ENCODE results near the gene OR4K2. TPM values are rescaled to one million over a fixed set of nuclear protein-coding genes. Genes with fewer than 3 reads are reported as not detected.

The OR4K2 gene
- total RNA-seq, 1 donor from 2014 or later = not detected

GRCh38 chr14:19930617-19931016 is 55.7 kb downstream of the OR4K2 start, which contains the start of gene OR4K1:
Gene OR4K1, plus strand, starts transcription at chr14:19930917. Its CDS starts 4,750 bp downstream, at chr14:19935667.
- TF ChIP-seq CTCF (IDR thresholded peaks at IDR 0.05; ENCODE audit: insufficient read depth, low read length, poor library complexity, severe bottlenecking) = no peak
- Histone ChIP-seq H3K27me3 (ENCODE audit: control insufficient read depth, insufficient read depth, low read length) (no peaks in the 10 kb centered on the region), H3K4me3 (ENCODE audit: low read depth, low read length) (no peak within 1 kb of the TSS), H3K36me3 (ENCODE audit: control insufficient read depth, insufficient read depth, low read length) (no peaks in the 10 kb centered on the region)
- DNase-seq (ENCODE audit: low read depth) = no peak

Other genes starting within 250 kb of the OR4K2 start
- not detected in 2 replicates for gene OR11H2, start 161.3 kb upstream of the OR4K2 start, total RNA-seq
- gene OR4Q3, start 131.6 kb upstream of the OR4K2 start, total RNA-seq = not detected in 2 replicates
- gene OR4M1, start 101.6 kb upstream of the OR4K2 start, total RNA-seq = not detected in 2 replicates
- not detected in 2 replicates for gene OR4N2, start 71.4 kb upstream of the OR4K2 start, total RNA-seq
- gene OR4K5, start 45.5 kb downstream of the OR4K2 start, total RNA-seq = not detected in 2 replicates
- not detected in 2 replicates for gene OR4K1, start 55.8 kb downstream of the OR4K2 start, total RNA-seq
- gene OR4K15, start 100.4 kb downstream of the OR4K2 start, total RNA-seq = not detected in 2 replicates
- gene OR4Q2, start 127.0 kb downstream of the OR4K2 start, total RNA-seq = not detected in 2 replicates
- gene OR4K14, start 144.2 kb downstream of the OR4K2 start, total RNA-seq = not detected in 2 replicates
- not detected in 2 replicates for gene OR4K13, start 160.9 kb downstream of the OR4K2 start, total RNA-seq
- not detected in 2 replicates for gene OR4L1, start 184.9 kb downstream of the OR4K2 start, total RNA-seq
- not detected in 2 replicates for gene OR4K17, start 235.6 kb downstream of the OR4K2 start, total RNA-seq